ENCODE measurements around the gene UBE2Q1. TPM values are rescaled to one million over a fixed set of nuclear protein-coding genes. Genes with fewer than 3 reads are reported as not detected.

The UBE2Q1 gene
- total RNA-seq, 2 donors from 2014 or later = 18.5 to 26.3 TPM

GRCh38 chr1:154571964-154572288 is 13.5 kb upstream of the UBE2Q1 start:
- H3K27ac ChIP-seq = no peak overlapping the region
- H3K4me1 ChIP-seq = peaks cover 0 to 12% of the 10 kb centered on the region in 2 donors
- no peaks in the 10 kb centered on the region for H3K36me3 ChIP-seq
- H3K4me3 ChIP-seq = no peak overlapping the region
- DNase-seq (ENCODE audit: low spot score) = no peak
- no peaks in the 10 kb centered on the region for H3K9me3 ChIP-seq
- no peaks in the 10 kb centered on the region for H3K27me3 ChIP-seq
- TF ChIP-seq CTCF (IDR thresholded peaks at IDR 0.05) = no peak

GRCh38 chr1:154571244-154571963 is 12.9 kb upstream of the UBE2Q1 start:
- Histone ChIP-seq H3K9me3 (no peaks in the 10 kb centered on the region), H3K27ac (no peak overlapping the region), H3K4me1 (peaks cover 0 to 12% of the 10 kb centered on the region in 2 donors), H3K27me3 (no peaks in the 10 kb centered on the region), H3K36me3 (no peaks in the 10 kb centered on the region), H3K4me3 (no peak overlapping the region)
- DNase-seq (ENCODE audit: low spot score) = no peak
- no peak for TF ChIP-seq CTCF (IDR thresholded peaks at IDR 0.05)

DNA sequence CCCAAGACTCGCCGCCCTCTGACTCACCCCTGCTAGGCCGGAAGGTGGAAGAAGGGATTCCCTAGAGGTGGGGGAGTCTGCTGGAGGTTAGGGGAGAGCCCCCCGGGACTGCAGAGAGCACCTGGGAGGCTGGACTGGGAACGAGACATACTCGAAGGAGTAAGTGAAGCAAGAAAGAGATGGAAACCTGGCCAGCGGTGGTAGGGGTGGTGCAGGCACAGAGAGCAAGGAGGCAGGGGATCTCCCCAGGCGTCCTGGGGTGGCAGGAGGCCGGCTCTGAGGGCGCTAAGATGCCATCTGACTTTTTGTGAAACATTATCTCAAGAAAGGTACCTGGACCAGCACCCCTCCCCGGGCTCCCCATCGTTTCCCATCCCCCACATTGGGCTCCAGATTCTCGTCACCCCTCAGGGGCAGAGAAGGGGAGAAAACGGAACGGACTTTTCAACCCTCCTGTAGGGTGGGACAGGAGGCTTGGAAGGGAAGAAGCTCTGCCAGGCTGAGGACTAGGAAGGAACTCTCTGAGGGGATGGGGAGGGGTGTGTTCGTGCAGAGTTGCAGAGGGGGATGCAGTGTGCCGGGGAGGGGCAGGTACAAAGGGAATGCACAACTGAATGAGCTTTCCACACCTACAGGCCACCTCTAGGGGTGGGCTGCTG is 9.8 kb upstream of the UBE2Q1 start:
- Histone ChIP-seq H3K36me3 (no peaks in the 10 kb centered on the region), H3K27me3 (no peaks in the 10 kb centered on the region), H3K9me3 (no peaks in the 10 kb centered on the region), H3K4me3 (peak overlapping the region in 1 of 2 donors; percentile 25), H3K4me1 (peaks cover 0 to 12% of the 10 kb centered on the region in 2 donors), H3K27ac (no peak overlapping the region)
- no peak for DNase-seq (ENCODE audit: low spot score)
- TF ChIP-seq CTCF (IDR thresholded peaks at IDR 0.05) = no peak

GRCh38 chr1:154567386-154568156 is 9.1 kb upstream of the UBE2Q1 start, which contains the start of gene CHRNB2:
TSS of gene CHRNB2 (plus strand) at chr1:154567778. CDS start at chr1:154568045, 267 bp downstream.
- Histone ChIP-seq H3K9me3 (no peaks in the 10 kb centered on the region), H3K36me3 (no peaks in the 10 kb centered on the region), H3K27ac (no peak within 1 kb of the TSS), H3K4me1 (peaks cover 0 to 12% of the 10 kb centered on the region in 2 donors), H3K4me3 (peak within 1 kb of the TSS in 1 of 2 donors; percentile 25), H3K27me3 (no peaks in the 10 kb centered on the region)
- peak in 1 of 2 donors; percentile 22 for TF ChIP-seq CTCF (IDR thresholded peaks at IDR 0.05)
- DNase-seq (ENCODE audit: low spot score) = no peak

DNA sequence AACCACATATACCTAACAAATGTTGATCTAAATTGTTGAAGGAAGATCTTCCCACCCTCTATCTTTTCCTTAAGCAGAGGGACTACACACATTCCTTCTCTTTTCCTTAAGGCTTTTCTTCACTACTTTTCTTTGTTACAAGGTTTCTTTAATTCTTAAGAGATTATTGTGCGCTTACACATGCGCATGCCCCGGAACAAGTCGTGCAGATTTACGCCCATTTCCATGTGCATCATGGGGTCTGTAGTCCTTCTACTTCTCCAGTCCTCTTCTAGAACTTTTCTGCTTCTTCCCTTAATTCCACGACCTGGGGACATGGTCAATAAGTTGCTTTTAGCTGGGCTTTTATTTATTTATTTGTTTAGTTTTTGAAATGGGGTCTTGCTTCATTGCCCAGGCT is 7.4 kb upstream of the UBE2Q1 start:
- no peak overlapping the region for H3K4me3 ChIP-seq
- no peaks in the 10 kb centered on the region for H3K27me3 ChIP-seq
- H3K9me3 ChIP-seq = no peaks in the 10 kb centered on the region
- no peak for DNase-seq (ENCODE audit: low spot score)
- H3K27ac ChIP-seq = no peak overlapping the region
- H3K4me1 ChIP-seq = peaks cover 0 to 12% of the 10 kb centered on the region in 2 donors
- TF ChIP-seq CTCF (IDR thresholded peaks at IDR 0.05) = no peak
- H3K36me3 ChIP-seq = no peaks in the 10 kb centered on the region
